HEK293 (cell line): ENCODE data around the gene SLC29A1.

Source experiments
- BCL11B ChIP-seq: fragments of 450-650 bp; formaldehyde crosslinking; IDR thresholded peaks from 2 replicates; pipeline ENCODE4 v1.5.1; 2016; ENCODE audit warnings: low read depth, missing biosample characterization, missing genetic modification characterization
- EGR2 ChIP-seq: fragments of 450-650 bp; formaldehyde crosslinking; IDR thresholded peaks from 2 replicates; pipeline ENCODE4 v1.5.1; 2016; ENCODE audit warnings: low read depth, missing biosample characterization, missing genetic modification characterization
- ELK4 ChIP-seq: IDR thresholded peaks from 2 replicates; pipeline ENCODE4 v1.6.1; 2011; ENCODE audit warnings: mild to moderate bottlenecking, low read depth, low read length, borderline replicate concordance
- HOXC10 ChIP-seq: sonication (generic); formaldehyde crosslinking; IDR thresholded peaks from 2 replicates; pipeline ENCODE4 v1.8.1; 2023; ENCODE audit warnings: mild to moderate bottlenecking, missing genetic modification reagents
- KLF8 ChIP-seq: fragments of 450-650 bp; formaldehyde crosslinking; IDR thresholded peaks from 2 replicates; pipeline ENCODE4 v1.5.1; 2016; ENCODE audit warnings: missing biosample characterization, missing genetic modification characterization
- OSR2 ChIP-seq: fragments of 450-650 bp; formaldehyde crosslinking; IDR thresholded peaks from 2 replicates; pipeline ENCODE4 v1.5.1; 2016; ENCODE audit warnings: missing biosample characterization, missing genetic modification characterization
- PBX3 ChIP-seq: sonication (generic); formaldehyde crosslinking; IDR thresholded peaks from 2 replicates; pipeline ENCODE4 v1.8.1; 2022; ENCODE audit warnings: mild to moderate bottlenecking, moderate library complexity, missing genetic modification reagents
- SCRT2 ChIP-seq: fragments of 450-650 bp; formaldehyde crosslinking; IDR thresholded peaks from 2 replicates; pipeline ENCODE4 v1.5.1; 2016; ENCODE audit warnings: missing biosample characterization, missing genetic modification characterization
- SETDB1 ChIP-seq: IDR thresholded peaks from one replicate; pipeline ENCODE4 v1.6.1; 2017; ENCODE audit warnings: mild to moderate bottlenecking, low read length, moderate library complexity, mixed read lengths; ENCODE audit not compliant: insufficient read length
- SP2 ChIP-seq: fragments of 450-650 bp; formaldehyde crosslinking; IDR thresholded peaks from 2 replicates; pipeline ENCODE4 v1.5.1; 2016; ENCODE audit warnings: missing biosample characterization, missing genetic modification characterization
- SP3 ChIP-seq: fragments of 450-650 bp; formaldehyde crosslinking; IDR thresholded peaks from 2 replicates; pipeline ENCODE4 v1.5.1; 2016; ENCODE audit warnings: missing biosample characterization, missing genetic modification characterization
- YY1 ChIP-seq: fragments of 450-650 bp; formaldehyde crosslinking; IDR thresholded peaks from 2 replicates; pipeline ENCODE4 v1.5.1; 2018; ENCODE audit warnings: missing biosample characterization, missing genetic modification characterization
- ZBTB20 ChIP-seq: fragments of 450-650 bp; formaldehyde crosslinking; IDR thresholded peaks from 2 replicates; pipeline ENCODE4 v1.5.1; 2016; ENCODE audit warnings: missing biosample characterization, missing genetic modification characterization
- ZBTB48 ChIP-seq: fragments of 450-650 bp; formaldehyde crosslinking; IDR thresholded peaks from 2 replicates; pipeline ENCODE4 v1.5.1; 2016; ENCODE audit warnings: missing biosample characterization, missing genetic modification characterization
- ZBTB8A ChIP-seq: fragments of 450-650 bp; formaldehyde crosslinking; IDR thresholded peaks from 2 replicates; pipeline ENCODE4 v1.5.1; 2016; ENCODE audit warnings: missing biosample characterization, missing genetic modification characterization
- ZEB2 ChIP-seq: fragments of 450-650 bp; formaldehyde crosslinking; IDR thresholded peaks from 2 replicates; pipeline ENCODE4 v1.5.1; 2016; ENCODE audit warnings: missing biosample characterization, missing genetic modification characterization
- ZFP41 ChIP-seq: fragments of 450-650 bp; formaldehyde crosslinking; IDR thresholded peaks from 2 replicates; pipeline ENCODE4 v1.5.1; 2016; ENCODE audit warnings: missing biosample characterization, missing genetic modification characterization, borderline replicate concordance
- ZNF157 ChIP-seq: fragments of 450-650 bp; formaldehyde crosslinking; IDR thresholded peaks from 2 replicates; pipeline ENCODE4 v1.5.1; 2016; ENCODE audit warnings: missing biosample characterization, missing genetic modification characterization
- ZNF274 ChIP-seq, 2 experiments: fragments of 200-500 bp in 1 of 2; fragments of 450-650 bp in 1 of 2; sonication (Bioruptor generic) in 1 of 2; formaldehyde crosslinking in 1 of 2; IDR thresholded peaks; 2 replicates each; pipeline versions ENCODE4 v1.5.1 to v1.6.1; 2014 to 2016; ENCODE audit warnings: borderline replicate concordance in 1 of 2, inconsistent platforms in 1 of 2, low read length in 1 of 2, missing biosample characterization in 1 of 2, missing genetic modification characterization in 1 of 2
- ZNF394 ChIP-seq: fragments of 450-650 bp; formaldehyde crosslinking; IDR thresholded peaks from 2 replicates; pipeline ENCODE4 v1.5.1; 2016; ENCODE audit warnings: missing biosample characterization, missing genetic modification characterization, mild to moderate bottlenecking, moderate library complexity, borderline replicate concordance
- ZNF449 ChIP-seq: fragments of 450-650 bp; formaldehyde crosslinking; IDR thresholded peaks from 2 replicates; pipeline ENCODE4 v1.5.1; 2017; ENCODE audit warnings: missing biosample characterization, mild to moderate bottlenecking, missing genetic modification characterization, moderate library complexity
- ZNF558 ChIP-seq: fragments of 450-650 bp; formaldehyde crosslinking; IDR thresholded peaks from 2 replicates; pipeline ENCODE4 v1.5.1; 2016; ENCODE audit warnings: missing biosample characterization, missing genetic modification characterization
- ZNF560 ChIP-seq: fragments of 450-650 bp; formaldehyde crosslinking; IDR thresholded peaks from 2 replicates; pipeline ENCODE4 v1.5.1; 2017; ENCODE audit warnings: missing biosample characterization, missing genetic modification characterization, borderline replicate concordance
- ZNF610 ChIP-seq: fragments of 450-650 bp; formaldehyde crosslinking; IDR thresholded peaks from 2 replicates; pipeline ENCODE4 v1.5.1; 2016; ENCODE audit warnings: missing biosample characterization, missing genetic modification characterization, borderline replicate concordance
- ZNF654 ChIP-seq: fragments of 450-650 bp; formaldehyde crosslinking; IDR thresholded peaks from 2 replicates; pipeline ENCODE4 v1.5.1; 2016; ENCODE audit warnings: low read depth, missing biosample characterization, missing genetic modification characterization
- ZNF707 ChIP-seq: fragments of 450-650 bp; formaldehyde crosslinking; IDR thresholded peaks from 2 replicates; pipeline ENCODE4 v1.5.1; 2016; ENCODE audit warnings: missing biosample characterization, missing genetic modification characterization
- ZSCAN18 ChIP-seq: fragments of 450-650 bp; formaldehyde crosslinking; IDR thresholded peaks from 2 replicates; pipeline ENCODE4 v1.5.1; 2016; ENCODE audit warnings: missing biosample characterization, missing genetic modification characterization
- ZSCAN23 ChIP-seq: fragments of 450-650 bp; formaldehyde crosslinking; IDR thresholded peaks from 2 replicates; pipeline ENCODE4 v1.5.1; 2016; ENCODE audit warnings: missing biosample characterization, missing genetic modification characterization
- TF ChIP-seq, protein P1 (sequence below): fragments of 450-650 bp; formaldehyde crosslinking; IDR thresholded peaks from 2 replicates; pipeline ENCODE4 v1.5.1; 2016; ENCODE audit warnings: missing biosample characterization, missing genetic modification characterization
- TF ChIP-seq, protein P2 (sequence below): fragments of 450-650 bp; IDR thresholded peaks from 2 replicates; pipeline ENCODE4 v1.5.1; 2018; ENCODE audit warnings: missing biosample characterization, mild to moderate bottlenecking, missing genetic modification characterization

SLC29A1 gene

GRCh38 chr6:44257025-44257752, 33.8 kb downstream of the SLC29A1 start, which contains the start of gene SLC35B2 (continued):
- TF ChIP-seq, protein P1, sequence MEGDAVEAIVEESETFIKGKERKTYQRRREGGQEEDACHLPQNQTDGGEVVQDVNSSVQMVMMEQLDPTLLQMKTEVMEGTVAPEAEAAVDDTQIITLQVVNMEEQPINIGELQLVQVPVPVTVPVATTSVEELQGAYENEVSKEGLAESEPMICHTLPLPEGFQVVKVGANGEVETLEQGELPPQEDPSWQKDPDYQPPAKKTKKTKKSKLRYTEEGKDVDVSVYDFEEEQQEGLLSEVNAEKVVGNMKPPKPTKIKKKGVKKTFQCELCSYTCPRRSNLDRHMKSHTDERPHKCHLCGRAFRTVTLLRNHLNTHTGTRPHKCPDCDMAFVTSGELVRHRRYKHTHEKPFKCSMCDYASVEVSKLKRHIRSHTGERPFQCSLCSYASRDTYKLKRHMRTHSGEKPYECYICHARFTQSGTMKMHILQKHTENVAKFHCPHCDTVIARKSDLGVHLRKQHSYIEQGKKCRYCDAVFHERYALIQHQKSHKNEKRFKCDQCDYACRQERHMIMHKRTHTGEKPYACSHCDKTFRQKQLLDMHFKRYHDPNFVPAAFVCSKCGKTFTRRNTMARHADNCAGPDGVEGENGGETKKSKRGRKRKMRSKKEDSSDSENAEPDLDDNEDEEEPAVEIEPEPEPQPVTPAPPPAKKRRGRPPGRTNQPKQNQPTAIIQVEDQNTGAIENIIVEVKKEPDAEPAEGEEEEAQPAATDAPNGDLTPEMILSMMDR: 0 out of 2 replicates have a peak, but pooled peaks have one; percentile 32
- TF ChIP-seq OSR2 (tag by site-specific recombination) (peak; percentile 43; the same call in 1 of the 2 replicates), ZNF654 (tag by site-specific recombination) (no peak), ZBTB20 (tag by site-specific recombination) (peak; percentile 72), YY1 (tag by site-specific recombination) (peak; percentile 76), HOXC10 (0 out of 2 replicates have a peak, but pooled peaks have one; percentile 75), SETDB1 (no peak), BCL11B (peak; percentile 25; the same call in 1 of the 2 replicates), ZSCAN23 (peak; percentile 51; the same call in 1 of the 2 replicates), ZNF610 (tag by site-specific recombination) (peak; percentile 79), EGR2 (peak; percentile 75), PBX3 (peak; percentile 41; the same call in 1 of the 2 replicates), SCRT2 (tag by site-specific recombination) (0 out of 2 replicates have a peak, but pooled peaks have one; percentile 27), ELK4 (no peak), ZNF394 (tag by site-specific recombination) (peak; percentile 71; the same call in 1 of the 2 replicates), ZBTB48 (tag by site-specific recombination) (peak; percentile 62), ZBTB8A (tag by site-specific recombination) (peak; percentile 92), ZNF558 (0 out of 2 replicates have a peak, but pooled peaks have one; percentile 29), ZFP41 (no peak), ZEB2 (tag by site-specific recombination) (peak; percentile 85), ZNF274 (IDR thresholded peaks at IDR 0.05; ENCODE audit: low read length) (no peak), ZNF274 (tag by site-specific recombination; IDR thresholded peaks at IDR 0.05; ENCODE audit: borderline replicate concordance) (no peak), ZNF707 (tag by site-specific recombination) (no peak), ZNF560 (tag by site-specific recombination) (no peak), ZNF157 (no peak), SP2 (tag by site-specific recombination) (peak; percentile 80), SP3 (peak; percentile 87), KLF8 (peak; percentile 97), ZNF449 (tag by site-specific recombination) (peak; percentile 41; the same call in 1 of the 2 replicates), ZSCAN18 (tag by site-specific recombination) (peak; percentile 58; the same call in 1 of the 2 replicates)
- TF ChIP-seq, protein P2, sequence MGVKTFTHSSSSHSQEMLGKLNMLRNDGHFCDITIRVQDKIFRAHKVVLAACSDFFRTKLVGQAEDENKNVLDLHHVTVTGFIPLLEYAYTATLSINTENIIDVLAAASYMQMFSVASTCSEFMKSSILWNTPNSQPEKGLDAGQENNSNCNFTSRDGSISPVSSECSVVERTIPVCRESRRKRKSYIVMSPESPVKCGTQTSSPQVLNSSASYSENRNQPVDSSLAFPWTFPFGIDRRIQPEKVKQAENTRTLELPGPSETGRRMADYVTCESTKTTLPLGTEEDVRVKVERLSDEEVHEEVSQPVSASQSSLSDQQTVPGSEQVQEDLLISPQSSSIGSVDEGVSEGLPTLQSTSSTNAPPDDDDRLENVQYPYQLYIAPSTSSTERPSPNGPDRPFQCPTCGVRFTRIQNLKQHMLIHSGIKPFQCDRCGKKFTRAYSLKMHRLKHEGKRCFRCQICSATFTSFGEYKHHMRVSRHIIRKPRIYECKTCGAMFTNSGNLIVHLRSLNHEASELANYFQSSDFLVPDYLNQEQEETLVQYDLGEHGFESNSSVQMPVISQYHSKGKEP (tag by site-specific recombination): 0 out of 2 replicates have a peak, but pooled peaks have one; percentile 33
- TF ChIP-seq, all 188 proteins: peak for 69
